HG03342 (cell line): ENCODE data around the gene XAGE5.
A peak's percentile ranks its signal among the peaks of the same experiment; 100 is the strongest.
"Not testable (repeated sequence)": the region's sequence is repeated elsewhere in the genome, so short reads cannot be mapped to it uniquely, and the experiment has no call there.

Experiments
- ATAC-seq: cut with Tn5 transposase; IDR thresholded peaks from one replicate; pipeline ENCODE4 v1.9.1; 2021; ENCODE audit warnings: mild to moderate bottlenecking, moderate library complexity; ENCODE audit not compliant: unreplicated experiment

The XAGE5 gene

GRCh38 chrX:52811065-52811625 is at the start of gene XAGE5:
Gene XAGE5 (plus strand): TSS chrX:52811287. CDS start chrX:52812567, 1,280 bp downstream.
- ATAC-seq: no peak

GRCh38 chrX:52765983-52766382 is 45.1 kb upstream of the XAGE5 start:
- ATAC-seq: not testable (repeated sequence)

GRCh38 chrX:52773504-52773903 is 37.6 kb upstream of the XAGE5 start:
- not testable (repeated sequence) for ATAC-seq

GRCh38 chrX:52797327-52797726 is 13.8 kb upstream of the XAGE5 start, which contains the start of gene SPANXN5:
Gene SPANXN5 (minus strand): TSS chrX:52797427. CDS start chrX:52797348, 79 bp downstream.
- not testable (repeated sequence) for ATAC-seq

GRCh38 chrX:52804876-52805275 is 6.2 kb upstream of the XAGE5 start:
- not testable (repeated sequence) for ATAC-seq

GRCh38 chrX:52819788-52820187 is 8.7 kb downstream of the XAGE5 start:
- ATAC-seq: no peak

GRCh38 chrX:52821079-52821760 is 10.1 kb downstream of the XAGE5 start:
- ATAC-seq: no peak

- ATAC-seq: no peak
Measured at GRCh38 chrX:52824608-52825007, 13.5 kb downstream of the XAGE5 start.

- ATAC-seq: no peak
Measured at GRCh38 chrX:52830551-52830950, 19.5 kb downstream of the XAGE5 start.

- peak; percentile 64 for ATAC-seq
Measured at GRCh38 chrX:52839137-52839536, 28.1 kb downstream of the XAGE5 start.

GRCh38 chrX:52843619-52844018 is 32.5 kb downstream of the XAGE5 start:
- not testable (repeated sequence) for ATAC-seq

GRCh38 chrX:52852110-52852860 is 41.2 kb downstream of the XAGE5 start:
- ATAC-seq: no peak

- ATAC-seq: not testable (repeated sequence)
Measured at GRCh38 chrX:52856991-52857525, 46.0 kb downstream of the XAGE5 start.

- ATAC-seq: no peak
Measured at GRCh38 chrX:52865343-52865998, 54.4 kb downstream of the XAGE5 start.
